Natural killer cell (primary cell): ENCODE data around the gene PIWIL1. TPM values are rescaled to one million over a fixed set of nuclear protein-coding genes. Genes with fewer than 3 reads are reported as not detected.
A peak's percentile ranks its signal among the peaks of the same experiment; 100 is the strongest.

Experiments used
- ATAC-seq, 3 donors: fragments of 150-1000 bp in 2 of 3; fragments of 200-7000 bp in 1 of 3; cut with Tn5 transposase; 1 replicate in 1 of 3; 2 replicates in 2 of 3; pipeline ENCODE4 v1.10.0; 2021; ENCODE audit warnings: mild to moderate bottlenecking in 2 of 3, moderate library complexity in 2 of 3
- DNase-seq, 2 donors: peaks; one replicate each; pipeline versions ENCODE4 v3.0.0 to v3.0.0-alpha.2; 2013 to 2021; ENCODE audit warnings: mixed read lengths in 1 of 2
- H3K27ac ChIP-seq: one replicate; pipeline ENCODE4 v1.5.1; 2013; ENCODE audit warnings: mild to moderate bottlenecking, low read length
- H3K27me3 ChIP-seq: one replicate; pipeline ENCODE4 v1.6.1; 2013; ENCODE audit warnings: low read length; ENCODE audit not compliant: control insufficient read depth, insufficient read depth
- H3K36me3 ChIP-seq: one replicate; pipeline ENCODE4 v1.6.1; 2013; ENCODE audit warnings: low read length; ENCODE audit not compliant: control insufficient read depth, insufficient read depth
- H3K4me1 ChIP-seq: one replicate; pipeline ENCODE4 v1.6.1; 2013; ENCODE audit warnings: low read length; ENCODE audit not compliant: control insufficient read depth, insufficient read depth
- H3K4me3 ChIP-seq: one replicate; pipeline ENCODE4 v1.5.1; 2013; ENCODE audit warnings: low read length
- H3K9me3 ChIP-seq: one replicate; pipeline ENCODE4 v1.6.1; 2013; ENCODE audit warnings: low read length; ENCODE audit not compliant: control insufficient read depth, insufficient read depth
- H3K27ac Mint-ChIP-seq, 2 donors: one replicate each; pipeline ENCODE4 v1.8.0; 2022; ENCODE audit warnings: mild to moderate bottlenecking in 2 of 2, mixed read lengths in 2 of 2, moderate library complexity in 1 of 2
- H3K27me3 Mint-ChIP-seq, 2 donors: one replicate each; pipeline ENCODE4 v1.8.0; 2022; ENCODE audit warnings: low read depth in 2 of 2, mixed read lengths in 2 of 2
- H3K36me3 Mint-ChIP-seq: one replicate; pipeline ENCODE4 v1.8.0; 2022; ENCODE audit warnings: mixed read lengths
- H3K4me1 Mint-ChIP-seq, 2 donors: one replicate each; pipeline ENCODE4 v1.8.0; 2022; ENCODE audit warnings: mixed read lengths in 2 of 2
- H3K4me3 Mint-ChIP-seq: one replicate; pipeline ENCODE4 v1.8.0; 2022; ENCODE audit warnings: mild to moderate bottlenecking, moderate library complexity, mixed read lengths
- H3K9me3 Mint-ChIP-seq, 2 donors: one replicate each; pipeline ENCODE4 v1.8.0; 2022; ENCODE audit warnings: mixed read lengths in 2 of 2
- WGBS: methylation state at CpG from one replicate; pipeline ENCODE4 v1.1.7; 2013; ENCODE audit warnings: missing lambda C conversion rate; ENCODE audit not compliant: insufficient coverage; 5-methylcytosine and 5-hydroxymethylcytosine counted together
- intact Hi-C: fragments of 100-400 bp; cut with micrococcal nuclease; formaldehyde crosslinking; loops from one replicate; pipeline ENCODE4 v1.14.2; 2022
- total RNA-seq, 4 donors: library from RNA; stranded (reverse); fragments of 120-200 nt in 1 of 4; gene quantifications; one replicate each; pipeline versions ENCODE4 v1.2.3 to v1.2.4, GENCODE V29; 2013 to 2022
- TF ChIP-seq, protein P1 (sequence below): fragments of 200-600 bp; IDR thresholded peaks from one replicate; pipeline ENCODE4 v1.8.0; 2022; ENCODE audit warnings: antibody characterized with exemption

Gene PIWIL1
- total RNA-seq, 3 donors from 2014 or later (not counting 1 experiment from before 2014, with no cell fraction given), result not detected

DNA sequence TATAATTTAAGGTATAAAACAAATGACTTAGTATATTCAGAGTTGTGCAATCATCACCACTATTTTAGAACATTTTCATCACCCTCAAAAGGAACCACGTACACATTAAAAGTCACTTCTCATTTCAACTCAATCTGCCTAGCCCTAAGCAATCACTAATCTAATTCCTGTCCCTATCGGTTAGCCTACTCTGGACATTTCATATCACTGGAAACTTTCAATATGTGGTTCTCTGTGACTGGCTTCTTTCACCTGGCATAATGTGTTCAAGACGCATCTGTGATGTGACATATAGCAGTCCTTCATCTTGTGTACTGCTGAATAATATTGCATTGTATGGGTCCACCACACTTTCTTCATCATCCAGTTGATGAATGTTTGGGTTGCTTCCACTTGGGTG lies 15.4 kb upstream of the PIWIL1 start:
- Mint-ChIP-seq H3K36me3 (no peaks in the 10 kb centered on the region), H3K27ac (no peak overlapping the region), H3K4me3 (no peak overlapping the region), H3K4me1 (no peaks in the 10 kb centered on the region), H3K9me3 (no peaks in the 10 kb centered on the region), H3K27me3 (peaks cover 6 to 11% of the 10 kb centered on the region in 2 donors)
- intact Hi-C loops, result no loop called here
- TF ChIP-seq, protein P1, sequence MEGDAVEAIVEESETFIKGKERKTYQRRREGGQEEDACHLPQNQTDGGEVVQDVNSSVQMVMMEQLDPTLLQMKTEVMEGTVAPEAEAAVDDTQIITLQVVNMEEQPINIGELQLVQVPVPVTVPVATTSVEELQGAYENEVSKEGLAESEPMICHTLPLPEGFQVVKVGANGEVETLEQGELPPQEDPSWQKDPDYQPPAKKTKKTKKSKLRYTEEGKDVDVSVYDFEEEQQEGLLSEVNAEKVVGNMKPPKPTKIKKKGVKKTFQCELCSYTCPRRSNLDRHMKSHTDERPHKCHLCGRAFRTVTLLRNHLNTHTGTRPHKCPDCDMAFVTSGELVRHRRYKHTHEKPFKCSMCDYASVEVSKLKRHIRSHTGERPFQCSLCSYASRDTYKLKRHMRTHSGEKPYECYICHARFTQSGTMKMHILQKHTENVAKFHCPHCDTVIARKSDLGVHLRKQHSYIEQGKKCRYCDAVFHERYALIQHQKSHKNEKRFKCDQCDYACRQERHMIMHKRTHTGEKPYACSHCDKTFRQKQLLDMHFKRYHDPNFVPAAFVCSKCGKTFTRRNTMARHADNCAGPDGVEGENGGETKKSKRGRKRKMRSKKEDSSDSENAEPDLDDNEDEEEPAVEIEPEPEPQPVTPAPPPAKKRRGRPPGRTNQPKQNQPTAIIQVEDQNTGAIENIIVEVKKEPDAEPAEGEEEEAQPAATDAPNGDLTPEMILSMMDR, result no peak
- Histone ChIP-seq H3K36me3 (no peaks in the 10 kb centered on the region), H3K27me3 (no peaks in the 10 kb centered on the region), H3K9me3 (no peaks in the 10 kb centered on the region), H3K4me1 (no peaks in the 10 kb centered on the region), H3K4me3 (no peak overlapping the region), H3K27ac (no peak overlapping the region)
- 87% methylated on average over 3 of the region's 3 CpGs for WGBS
- DNase-seq, result no peak
- no peak for ATAC-seq

DNA sequence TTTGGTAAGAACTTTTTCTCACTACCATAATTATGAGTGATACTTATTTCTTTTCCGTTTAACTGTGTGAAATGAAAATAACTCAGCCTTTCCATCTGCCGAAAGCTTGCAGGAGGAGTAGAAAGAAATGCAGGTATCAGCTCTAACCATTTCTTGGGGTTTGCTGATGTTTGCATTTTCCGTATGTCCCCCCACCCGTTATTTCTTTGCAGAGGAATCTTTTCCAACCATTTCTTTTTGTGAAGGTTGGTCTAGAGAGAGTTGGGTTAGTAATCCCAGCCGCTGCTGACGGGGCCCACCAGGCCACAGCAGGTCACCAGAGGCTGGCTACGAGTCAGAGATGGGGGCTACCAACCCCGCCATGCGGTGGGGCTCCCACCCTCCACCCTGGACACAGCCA lies 7.0 kb upstream of the PIWIL1 start:
- ATAC-seq, result no peak
- 80% methylated on average over 9 of the region's 9 CpGs for WGBS
- H3K4me3 Mint-ChIP-seq, result no peak overlapping the region
- H3K27ac Mint-ChIP-seq, result no peak overlapping the region
- H3K9me3 Mint-ChIP-seq, result no peaks in the 10 kb centered on the region
- intact Hi-C loops, result no loop called here
- H3K4me3 ChIP-seq, result no peak overlapping the region
- TF ChIP-seq, protein P1, result no peak
- H3K27me3 ChIP-seq, result no peaks in the 10 kb centered on the region
- H3K36me3 Mint-ChIP-seq, result no peaks in the 10 kb centered on the region
- DNase-seq, result no peak
- H3K36me3 ChIP-seq, result no peaks in the 10 kb centered on the region
- no peaks in the 10 kb centered on the region for H3K4me1 ChIP-seq
- H3K27me3 Mint-ChIP-seq, result peaks cover 6 to 23% of the 10 kb centered on the region in 2 donors
- no peaks in the 10 kb centered on the region for H3K9me3 ChIP-seq
- H3K27ac ChIP-seq, result no peak overlapping the region
- H3K4me1 Mint-ChIP-seq, result no peaks in the 10 kb centered on the region

DNA sequence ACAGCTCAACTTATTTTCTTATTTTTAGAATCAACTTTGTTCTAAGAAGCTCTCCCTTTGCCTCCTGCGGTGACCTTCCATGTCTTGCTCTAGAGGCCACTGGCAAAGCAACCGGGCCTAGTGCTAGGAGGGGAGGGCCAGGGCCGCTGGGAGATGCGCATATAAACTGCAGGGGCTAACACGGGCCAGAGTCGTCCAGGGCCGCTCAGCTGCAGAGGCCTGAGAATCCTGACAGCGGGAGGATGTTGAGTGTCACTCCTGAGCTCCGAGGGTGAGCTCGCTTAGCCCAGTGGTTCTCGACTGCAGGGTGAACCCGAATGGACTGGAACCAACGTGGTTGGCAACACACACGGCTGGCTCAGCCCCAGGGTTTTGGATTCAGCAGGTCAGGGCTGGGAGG lies 6.5 kb upstream of the PIWIL1 start:
- ATAC-seq (peak in 1 of 3 donors; percentile 30), DNase-seq (no peak)
- Histone ChIP-seq H3K27ac (no peak overlapping the region), H3K4me3 (no peak overlapping the region), H3K27me3 (no peaks in the 10 kb centered on the region), H3K9me3 (no peaks in the 10 kb centered on the region), H3K36me3 (no peaks in the 10 kb centered on the region), H3K4me1 (no peaks in the 10 kb centered on the region)
- intact Hi-C loops, result no loop called here
- WGBS, result 77% methylated on average over 14 of the region's 14 CpGs
- Mint-ChIP-seq H3K4me3 (no peak overlapping the region), H3K27ac (no peak overlapping the region), H3K36me3 (no peaks in the 10 kb centered on the region), H3K9me3 (no peaks in the 10 kb centered on the region), H3K27me3 (peaks cover 6 to 23% of the 10 kb centered on the region in 2 donors), H3K4me1 (no peaks in the 10 kb centered on the region)
- TF ChIP-seq, protein P1, result no peak

DNA sequence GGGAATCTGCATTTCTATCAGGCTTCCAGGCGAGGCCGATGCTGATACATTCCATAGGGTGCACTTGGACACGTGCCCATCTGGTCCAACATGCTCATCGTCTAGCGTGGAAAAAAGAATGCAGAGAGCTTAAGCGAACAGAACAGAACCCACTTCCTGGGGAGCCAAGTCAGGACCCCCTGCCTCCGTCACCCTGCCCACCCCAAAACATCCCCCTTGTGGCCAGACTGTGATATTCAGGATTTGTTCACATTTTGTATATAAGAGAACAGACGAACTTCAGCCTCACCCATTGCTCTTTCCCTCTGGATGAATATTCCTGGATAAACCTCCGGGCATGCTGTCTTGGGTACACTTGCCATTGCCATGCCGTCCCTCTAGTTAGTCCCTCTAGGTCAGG lies 4.3 kb upstream of the PIWIL1 start:
- Mint-ChIP-seq H3K4me1 (no peaks in the 10 kb centered on the region), H3K36me3 (no peaks in the 10 kb centered on the region), H3K27ac (no peak overlapping the region), H3K27me3 (peaks cover 6 to 12% of the 10 kb centered on the region in 2 donors), H3K4me3 (no peak overlapping the region), H3K9me3 (no peaks in the 10 kb centered on the region)
- intact Hi-C loops, result no loop called here
- H3K9me3 ChIP-seq, result no peaks in the 10 kb centered on the region
- TF ChIP-seq, protein P1, result no peak
- no peaks in the 10 kb centered on the region for H3K4me1 ChIP-seq
- no peaks in the 10 kb centered on the region for H3K27me3 ChIP-seq
- H3K27ac ChIP-seq, result no peak overlapping the region
- DNase-seq, result no peak
- no peaks in the 10 kb centered on the region for H3K36me3 ChIP-seq
- no peak overlapping the region for H3K4me3 ChIP-seq
- ATAC-seq, result no peak
- 66% methylated on average over 10 of the region's 10 CpGs for WGBS
